Adrenal gland (tissue), 12 donors: Measurements from ENCODE around the gene ASB18. TPM values are rescaled to one million over a fixed set of nuclear protein-coding genes. Genes with fewer than 3 reads are reported as not detected.

Experiments used
- DNase-seq, 7 donors: peaks; one replicate each; pipeline ENCODE4 v3.0.0-alpha.2; 2019 to 2020
- H3K27ac ChIP-seq, 5 donors: fragments of 200-600 bp; sonication (generic) in 4 of 5; 1 replicate in 3 of 5; 2 replicates in 2 of 5; pipeline versions ENCODE4 v1.5.1 to v1.8.0; 2016 to 2020; ENCODE audit warnings: mild to moderate bottlenecking in 1 of 5
- H3K27me3 ChIP-seq: fragments of 200-600 bp; 2 replicates; pipeline ENCODE4 v1.8.0; 2021
- H3K36me3 ChIP-seq, 2 donors: fragments of 200-600 bp; replicated peaks in 1 of 2; 1 replicate in 1 of 2; 2 replicates in 1 of 2; pipeline versions ENCODE4 v1.5.1 to v1.8.0; 2018 to 2022
- H3K4me1 ChIP-seq, 2 donors: fragments of 200-600 bp; replicated peaks in 1 of 2; 1 replicate in 1 of 2; 2 replicates in 1 of 2; pipeline versions ENCODE4 v1.5.1 to v1.8.0; 2018 to 2021
- H3K4me3 ChIP-seq, 4 donors: fragments of 200-600 bp; sonication (generic) in 3 of 4; one replicate each; pipeline ENCODE4 v1.5.1; 2016 to 2018
- H3K9me3 ChIP-seq, 3 donors: fragments of 200-600 bp; sonication (generic) in 1 of 3; replicated peaks in 1 of 3; 1 replicate in 2 of 3; 2 replicates in 1 of 3; pipeline versions ENCODE4 v1.5.1 to v1.8.0; 2016 to 2021
- POLR2A ChIP-seq, 2 donors: fragments of 450-650 bp; IDR thresholded peaks; one replicate each; pipeline ENCODE4 v1.6.1; 2017; ENCODE audit warnings: antibody characterized with exemption in 2 of 2, mild to moderate bottlenecking in 2 of 2, moderate library complexity in 1 of 2
- WGBS, 4 donors: extraction: QIAGEN DNeasy Blood & Tissue Kit in 2 of 4; methylation state at CpG; one replicate each; pipeline versions ENCODE4 v1.1.5 to v1.1.7; 2013 to 2017; 5-methylcytosine and 5-hydroxymethylcytosine counted together
- intact Hi-C, 2 donors: fragments of 100-400 bp; cut with DNase I; formaldehyde crosslinking; loops; one replicate each; pipeline versions ENCODE4 v1.14.1 to v1.15.0; 2022 to 2023
- polyA plus RNA-seq, 3 donors: library from polyadenylated mRNA; stranded (reverse); fragments of 200-250 nt in 2 of 3; fragments of 350-450 nt in 1 of 3; fragmentation: Illumina TruSeq in 1 of 3; extraction: RNeasy Lipid Tissue Mini Kit (QIAGEN cat#74804) in 1 of 3; gene quantifications; one replicate each; pipeline ENCODE4 v1.2.3, GENCODE V29; 2013 to 2014
- total RNA-seq, 9 donors: library from RNA; depleted of rRNA in 4 of 9; stranded (reverse); fragments of >200 nt in 4 of 9; fragments of 120-200 nt in 1 of 9; fragmentation: NEBNext Ultra II Directional in 1 of 9; extraction: Animal tissue kit (Norgen Biotek cat#: 25700) in 1 of 9; gene quantifications; one replicate each; pipeline versions ENCODE4 v1.1.0 to v1.2.4, GENCODE V29; 2013 to 2023
- TF ChIP-seq, protein P1 (sequence below), 6 experiments: fragments of 450-650 bp in 4 of 6; fragments of 200-600 bp in 2 of 6; sonication (generic) in 1 of 6; IDR thresholded peaks; 1 replicate in 5 of 6; 2 replicates in 1 of 6; pipeline versions ENCODE4 v1.5.1 to v1.8.0; 2016 to 2021; ENCODE audit warnings: antibody characterized with exemption in 6 of 6, mild to moderate bottlenecking in 2 of 6, moderate library complexity in 1 of 6
- donor health status: healthy with polysubstance abuse.
- donor health status: Bipolar disorder and iron deficiency.
- donor health status: DM: yes; HTN: yes; CAD: no.
- donor health status: DM: no; HTN: no; CAD: no.
- donor health status: DM: no; HTN: no; CAD: no.
- donor health status: DM: yes; HTN: yes; CAD: no.

Gene ASB18
- total and polyA plus RNA-seq, 12 donors, result not detected

- Histone ChIP-seq H3K36me3 (no peaks in the 10 kb centered on the region), H3K27ac (no peak overlapping the region), H3K9me3 (no peaks in the 10 kb centered on the region), H3K27me3 (no peaks in the 10 kb centered on the region), H3K4me1 (no peaks in the 10 kb centered on the region), H3K4me3 (no peak overlapping the region)
- intact Hi-C loops, result no loop called here
- 80 to 86% (median 81%) methylated on average over 9 of the region's 9 CpGs for WGBS, 4 donors
- no peak for DNase-seq
- TF ChIP-seq POLR2A (IDR thresholded peaks at IDR 0.05), result no peak
- TF ChIP-seq, protein P1, sequence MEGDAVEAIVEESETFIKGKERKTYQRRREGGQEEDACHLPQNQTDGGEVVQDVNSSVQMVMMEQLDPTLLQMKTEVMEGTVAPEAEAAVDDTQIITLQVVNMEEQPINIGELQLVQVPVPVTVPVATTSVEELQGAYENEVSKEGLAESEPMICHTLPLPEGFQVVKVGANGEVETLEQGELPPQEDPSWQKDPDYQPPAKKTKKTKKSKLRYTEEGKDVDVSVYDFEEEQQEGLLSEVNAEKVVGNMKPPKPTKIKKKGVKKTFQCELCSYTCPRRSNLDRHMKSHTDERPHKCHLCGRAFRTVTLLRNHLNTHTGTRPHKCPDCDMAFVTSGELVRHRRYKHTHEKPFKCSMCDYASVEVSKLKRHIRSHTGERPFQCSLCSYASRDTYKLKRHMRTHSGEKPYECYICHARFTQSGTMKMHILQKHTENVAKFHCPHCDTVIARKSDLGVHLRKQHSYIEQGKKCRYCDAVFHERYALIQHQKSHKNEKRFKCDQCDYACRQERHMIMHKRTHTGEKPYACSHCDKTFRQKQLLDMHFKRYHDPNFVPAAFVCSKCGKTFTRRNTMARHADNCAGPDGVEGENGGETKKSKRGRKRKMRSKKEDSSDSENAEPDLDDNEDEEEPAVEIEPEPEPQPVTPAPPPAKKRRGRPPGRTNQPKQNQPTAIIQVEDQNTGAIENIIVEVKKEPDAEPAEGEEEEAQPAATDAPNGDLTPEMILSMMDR (IDR thresholded peaks at IDR 0.05), result no peak
Measured at GRCh38 chr2:236294647-236295046, 30.4 kb upstream of the ASB18 start.

DNA sequence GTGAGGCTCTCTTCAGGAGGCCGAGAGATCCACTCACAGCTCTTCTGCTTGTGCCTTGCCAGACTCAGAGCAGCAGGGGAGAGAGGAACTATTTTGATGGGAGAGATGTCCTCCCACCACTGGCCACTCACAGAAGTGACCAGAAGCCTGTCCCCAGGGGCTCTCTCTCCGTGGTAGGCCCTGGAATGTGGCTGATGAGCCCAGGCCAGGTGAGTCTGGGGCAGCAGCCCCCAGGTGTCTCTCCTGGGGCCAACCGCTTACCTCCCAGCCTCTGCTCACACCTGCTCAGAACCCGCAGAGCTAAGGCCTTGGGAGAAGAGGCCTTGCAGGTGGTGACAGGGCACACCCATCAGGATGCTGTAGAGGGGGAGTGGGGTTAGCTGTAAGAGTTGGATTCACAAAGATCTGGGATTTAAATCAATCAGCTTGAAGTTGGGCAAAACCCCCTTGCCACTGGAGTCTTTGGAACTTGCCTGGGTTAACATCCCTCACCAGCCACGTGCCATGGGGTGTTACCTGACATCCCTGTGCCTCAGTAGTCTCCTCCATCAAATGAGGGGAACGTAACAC lies 29.1 kb upstream of the ASB18 start:
- Histone ChIP-seq H3K9me3 (no peaks in the 10 kb centered on the region), H3K27ac (no peak overlapping the region), H3K27me3 (no peaks in the 10 kb centered on the region), H3K36me3 (no peaks in the 10 kb centered on the region), H3K4me3 (no peak overlapping the region), H3K4me1 (no peaks in the 10 kb centered on the region)
- DNase-seq, result no peak
- intact Hi-C loops, result no loop called here
- TF ChIP-seq, protein P1 (IDR thresholded peaks at IDR 0.05), result no peak
- no peak for TF ChIP-seq POLR2A (IDR thresholded peaks at IDR 0.05)
- WGBS, 4 donors, result 65 to 86% (median 82%) methylated on average over 3 to 6 of the region's 6 CpGs

- intact Hi-C loops, result no loop called here
- 70 to 82% (median 74%) methylated on average over 3 of the region's 3 CpGs for WGBS, 4 donors
Measured at GRCh38 chr2:236291911-236292310, 27.7 kb upstream of the ASB18 start.

DNA sequence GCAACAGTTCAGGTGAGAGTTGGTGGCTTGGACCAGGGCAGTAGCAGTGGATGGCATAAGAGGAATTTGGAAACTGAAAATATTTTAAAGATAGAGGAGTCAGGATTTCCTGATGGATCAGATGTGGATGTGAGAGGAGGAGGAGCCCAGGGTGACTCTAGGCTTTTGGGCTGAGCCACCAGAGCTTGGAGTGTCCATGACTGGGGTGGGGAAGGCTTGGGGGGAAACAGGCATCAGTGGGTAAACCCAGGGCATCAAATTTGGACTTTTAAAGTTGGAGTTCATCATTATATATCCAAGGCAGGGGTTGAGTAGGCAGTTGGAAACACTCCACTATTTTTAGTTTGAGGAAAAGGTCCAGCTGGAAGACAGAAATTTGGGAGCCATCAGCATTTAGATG lies 27.3 kb upstream of the ASB18 start:
- Histone ChIP-seq H3K27me3 (no peaks in the 10 kb centered on the region), H3K27ac (no peak overlapping the region), H3K4me1 (no peaks in the 10 kb centered on the region), H3K9me3 (no peaks in the 10 kb centered on the region), H3K36me3 (no peaks in the 10 kb centered on the region), H3K4me3 (no peak overlapping the region)
- DNase-seq, result no peak
- TF ChIP-seq, protein P1 (IDR thresholded peaks at IDR 0.05), result no peak
- TF ChIP-seq POLR2A (IDR thresholded peaks at IDR 0.05), result no peak
- intact Hi-C loops, result no loop called here

More at GRCh38 chr2:236291911-236292310, 27.7 kb upstream of the ASB18 start:
- Histone ChIP-seq H3K9me3 (no peaks in the 10 kb centered on the region), H3K27me3 (no peaks in the 10 kb centered on the region), H3K36me3 (no peaks in the 10 kb centered on the region), H3K27ac (no peak overlapping the region), H3K4me1 (no peaks in the 10 kb centered on the region), H3K4me3 (no peak overlapping the region)
- TF ChIP-seq POLR2A (IDR thresholded peaks at IDR 0.05), result no peak
- TF ChIP-seq, protein P1 (IDR thresholded peaks at IDR 0.05), result no peak
- DNase-seq, result no peak
